Glutamatergic neuron (in vitro differentiated cells): ENCODE measurements around the gene TMEM134. TPM values are rescaled to one million over a fixed set of nuclear protein-coding genes. Genes with fewer than 3 reads are reported as not detected.

Experiments used
- DNase-seq: peaks from one replicate; pipeline ENCODE4 v3.0.0; 2022
- H3K27ac Mint-ChIP-seq: one replicate; pipeline ENCODE4 v1.8.0; 2020; ENCODE audit warnings: mild to moderate bottlenecking, mixed read lengths, inconsistent platforms; ENCODE audit not compliant: unreplicated experiment
- H3K27me3 Mint-ChIP-seq: one replicate; pipeline ENCODE4 v1.8.0; 2020; ENCODE audit warnings: mild to moderate bottlenecking, moderate library complexity, mixed read lengths, inconsistent platforms; ENCODE audit not compliant: unreplicated experiment
- H3K36me3 Mint-ChIP-seq: one replicate; pipeline ENCODE4 v1.8.0; 2020; ENCODE audit warnings: mild to moderate bottlenecking, mixed read lengths, inconsistent platforms; ENCODE audit not compliant: unreplicated experiment
- H3K4me1 Mint-ChIP-seq: one replicate; pipeline ENCODE4 v1.8.0; 2020; ENCODE audit warnings: mild to moderate bottlenecking, low read depth, mixed read lengths, inconsistent platforms; ENCODE audit not compliant: unreplicated experiment
- H3K4me3 Mint-ChIP-seq: one replicate; pipeline ENCODE4 v1.8.0; 2020; ENCODE audit warnings: mild to moderate bottlenecking, mixed read lengths, inconsistent platforms; ENCODE audit not compliant: unreplicated experiment
- H3K9me3 Mint-ChIP-seq: one replicate; pipeline ENCODE4 v1.8.0; 2020; ENCODE audit warnings: mild to moderate bottlenecking, moderate library complexity, mixed read lengths, inconsistent platforms; ENCODE audit not compliant: unreplicated experiment
- microRNA-seq: library from miRNA; unstranded; fragments of <30 nt; microRNA quantifications from one replicate; pipeline ENCODE4, GENCODE V29; 2020; ENCODE audit not compliant: unreplicated experiment
- total RNA-seq: library from RNA; stranded (reverse); fragmentation: NEBNext Ultra II Directional; extraction: Animal tissue kit (Norgen Biotek cat#: 25700); gene quantifications from one replicate; pipeline ENCODE4 v1.2.1, GENCODE V29; 2021; ENCODE audit not compliant: unreplicated experiment
- TF ChIP-seq, protein P1 (sequence below): fragments of 200-600 bp; sonication (generic); IDR thresholded peaks from one replicate; pipeline ENCODE4 v1.5.0; 2021; ENCODE audit not compliant: partially characterized antibody, unreplicated experiment

TMEM134 gene
- total RNA-seq, 1 donor from 2014 or later = 41.9 TPM

DNA sequence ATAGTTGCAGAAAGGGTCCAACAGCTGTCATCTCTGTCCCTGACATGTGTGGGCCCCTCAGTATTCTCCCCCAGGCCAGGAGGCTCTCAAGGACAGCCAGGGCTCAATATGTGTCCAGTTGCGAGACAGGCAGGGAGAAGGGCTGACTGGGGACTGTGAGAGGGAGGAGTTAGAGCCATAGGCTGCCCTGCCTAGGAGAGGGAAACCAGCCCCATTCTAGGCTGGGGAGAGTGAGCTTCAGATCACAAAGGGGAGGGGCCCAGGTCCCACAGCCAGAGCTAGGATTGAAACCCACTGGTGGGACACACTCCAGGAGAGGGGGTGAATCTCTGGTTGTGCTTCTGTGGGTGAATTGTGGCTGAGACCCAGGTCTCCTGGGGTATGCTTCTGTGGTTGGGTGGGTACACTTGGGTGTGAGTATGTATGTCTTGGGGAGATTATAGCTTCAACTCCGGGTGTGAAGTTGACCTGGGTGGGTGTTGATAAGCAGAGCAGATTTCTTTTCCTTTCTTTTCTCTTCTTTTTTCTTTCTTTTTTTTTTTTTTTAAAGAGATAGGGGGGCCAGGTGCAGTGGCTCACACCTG is 55.7 kb downstream of the TMEM134 start:
- peaks cover 6% of the 10 kb centered on the region for H3K4me1 Mint-ChIP-seq
- no peak for DNase-seq
- H3K27me3 Mint-ChIP-seq = peaks cover 19% of the 10 kb centered on the region
- peak overlapping the region; percentile 44 for H3K4me3 Mint-ChIP-seq
- no peaks in the 10 kb centered on the region for H3K9me3 Mint-ChIP-seq
- H3K36me3 Mint-ChIP-seq = no peaks in the 10 kb centered on the region
- TF ChIP-seq, protein P1, sequence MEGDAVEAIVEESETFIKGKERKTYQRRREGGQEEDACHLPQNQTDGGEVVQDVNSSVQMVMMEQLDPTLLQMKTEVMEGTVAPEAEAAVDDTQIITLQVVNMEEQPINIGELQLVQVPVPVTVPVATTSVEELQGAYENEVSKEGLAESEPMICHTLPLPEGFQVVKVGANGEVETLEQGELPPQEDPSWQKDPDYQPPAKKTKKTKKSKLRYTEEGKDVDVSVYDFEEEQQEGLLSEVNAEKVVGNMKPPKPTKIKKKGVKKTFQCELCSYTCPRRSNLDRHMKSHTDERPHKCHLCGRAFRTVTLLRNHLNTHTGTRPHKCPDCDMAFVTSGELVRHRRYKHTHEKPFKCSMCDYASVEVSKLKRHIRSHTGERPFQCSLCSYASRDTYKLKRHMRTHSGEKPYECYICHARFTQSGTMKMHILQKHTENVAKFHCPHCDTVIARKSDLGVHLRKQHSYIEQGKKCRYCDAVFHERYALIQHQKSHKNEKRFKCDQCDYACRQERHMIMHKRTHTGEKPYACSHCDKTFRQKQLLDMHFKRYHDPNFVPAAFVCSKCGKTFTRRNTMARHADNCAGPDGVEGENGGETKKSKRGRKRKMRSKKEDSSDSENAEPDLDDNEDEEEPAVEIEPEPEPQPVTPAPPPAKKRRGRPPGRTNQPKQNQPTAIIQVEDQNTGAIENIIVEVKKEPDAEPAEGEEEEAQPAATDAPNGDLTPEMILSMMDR = no peak
- H3K27ac Mint-ChIP-seq = peak overlapping the region; percentile 55

DNA sequence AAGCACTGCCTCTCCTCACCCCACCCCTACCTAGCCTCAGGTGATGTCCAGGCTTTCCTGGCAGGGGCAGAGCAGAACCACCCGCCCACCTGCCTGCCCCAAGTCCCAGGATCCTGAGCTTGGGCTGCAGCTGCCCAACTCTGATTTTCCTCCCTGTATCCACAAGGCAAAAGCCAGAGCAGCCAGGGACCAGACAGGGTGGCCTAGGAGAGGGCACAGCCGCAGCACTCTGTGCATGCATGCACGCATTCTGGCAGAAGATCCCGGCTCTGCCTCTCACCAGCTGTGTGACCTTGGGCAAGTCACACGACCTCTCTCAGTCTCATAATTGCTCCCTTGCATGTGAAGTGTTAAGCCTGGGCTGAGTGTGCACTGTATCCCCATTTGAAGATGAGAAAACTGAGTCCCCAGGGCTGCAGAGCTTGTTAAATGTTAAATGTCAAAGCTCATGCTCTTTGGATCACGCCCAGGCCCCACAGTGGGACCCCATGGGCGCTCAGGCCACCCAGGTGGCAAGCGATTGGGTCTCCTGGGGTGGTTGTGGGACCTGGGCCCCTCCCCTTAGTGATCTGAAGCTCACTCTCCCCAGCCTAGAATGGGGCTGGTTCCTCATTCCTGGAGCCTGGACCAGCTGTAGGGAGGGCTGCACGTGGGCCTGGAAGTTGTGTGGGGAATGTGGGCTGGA is 56.4 kb downstream of the TMEM134 start:
- Mint-ChIP-seq H3K27ac (no peak overlapping the region), H3K9me3 (no peaks in the 10 kb centered on the region), H3K4me3 (no peak overlapping the region)

DNA sequence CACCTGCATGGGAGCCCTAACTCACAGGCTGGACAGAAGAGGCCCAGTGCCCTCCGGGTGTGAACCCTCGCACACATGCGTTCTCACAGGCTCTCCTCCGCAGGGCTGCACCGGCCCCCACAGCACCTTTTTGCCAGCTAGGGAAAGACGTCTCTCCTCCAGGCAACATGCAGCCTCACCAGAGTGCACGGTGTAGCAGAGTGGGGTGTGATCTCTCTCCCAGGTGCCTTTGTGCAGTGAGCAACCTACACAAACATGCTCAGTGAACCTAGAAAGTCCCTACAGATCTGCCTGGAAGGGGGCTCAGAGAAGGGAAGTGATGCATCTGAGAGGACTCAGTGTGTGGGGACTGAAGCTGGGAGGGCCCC is 57.3 kb downstream of the TMEM134 start:
- Mint-ChIP-seq H3K36me3 (no peaks in the 10 kb centered on the region), H3K9me3 (no peaks in the 10 kb centered on the region), H3K27me3 (peaks cover 16% of the 10 kb centered on the region), H3K4me1 (peaks cover 10% of the 10 kb centered on the region), H3K27ac (no peak overlapping the region), H3K4me3 (no peak overlapping the region)
- TF ChIP-seq, protein P1 = no peak
- DNase-seq = no peak

More for the DNA sequence above, 56.4 kb downstream of the TMEM134 start:
- Mint-ChIP-seq H3K27me3 (peaks cover 15% of the 10 kb centered on the region), H3K4me1 (peaks cover 6% of the 10 kb centered on the region), H3K36me3 (no peaks in the 10 kb centered on the region)
- no peak for DNase-seq
- TF ChIP-seq, protein P1 = no peak

Small RNA genes within 50 kb of the gene (microRNA-seq; reads per million reads assigned to microRNA genes)
- 0.69 reads per million for gene MIR6752

Other genes starting within 250 kb of the TMEM134 start
- gene GRK2, start 202.8 kb downstream of the TMEM134 start, total RNA-seq = 52.2 TPM
- gene ANKRD13D, start 179.9 kb downstream of the TMEM134 start, total RNA-seq = 109 TPM
- gene SSH3, start 165.7 kb downstream of the TMEM134 start, total RNA-seq = 8.3 TPM
- gene POLD4, start 115.7 kb downstream of the TMEM134 start, total RNA-seq = 15.4 TPM
- not detected for gene CLCF1, start 95.7 kb downstream of the TMEM134 start, total RNA-seq
- gene RAD9A, start 77.3 kb downstream of the TMEM134 start, total RNA-seq = 12.1 TPM
- 163 TPM for gene PPP1CA, start 67.4 kb downstream of the TMEM134 start, total RNA-seq
- not detected for gene TBC1D10C, start 65.2 kb downstream of the TMEM134 start, total RNA-seq
- 0.07 TPM for gene CARNS1, start 53.6 kb downstream of the TMEM134 start, total RNA-seq
- gene RPS6KB2, start 40.8 kb downstream of the TMEM134 start, total RNA-seq = 69.0 TPM
- gene PTPRCAP, start 31.6 kb downstream of the TMEM134 start, total RNA-seq = 2.1 TPM
- 88.8 TPM for gene CORO1B, start 25.8 kb downstream of the TMEM134 start, total RNA-seq
- not detected for gene GPR152, start 16.5 kb downstream of the TMEM134 start, total RNA-seq
- not detected for gene CABP4, start 13.9 kb downstream of the TMEM134 start, total RNA-seq
- gene AIP, start 13.8 kb upstream of the TMEM134 start, total RNA-seq = 43.0 TPM
- 25.6 TPM for gene PITPNM1, start 36.1 kb upstream of the TMEM134 start, total RNA-seq
- 21.9 TPM for gene CDK2AP2, start 38.9 kb upstream of the TMEM134 start, total RNA-seq
- gene CABP2, start 54.2 kb upstream of the TMEM134 start, total RNA-seq = not detected
- gene GSTP1, start 114.6 kb upstream of the TMEM134 start, total RNA-seq = 712 TPM
- 216 TPM for gene NDUFV1, start 137.7 kb upstream of the TMEM134 start, total RNA-seq
- 5.8 TPM for gene NUDT8, start 160.7 kb upstream of the TMEM134 start, total RNA-seq
- gene TBX10, start 170.5 kb upstream of the TMEM134 start, total RNA-seq = not detected
- gene ACY3, start 181.5 kb upstream of the TMEM134 start, total RNA-seq = not detected
- gene ALDH3B2, start 205.4 kb upstream of the TMEM134 start, total RNA-seq = not detected